Uterine smooth muscle cell (primary cell): Measurements from ENCODE around the gene CPNE5. TPM values are rescaled to one million over a fixed set of nuclear protein-coding genes. Genes with fewer than 3 reads are reported as not detected.

Source experiments
- total RNA-seq: library from RNA; depleted of rRNA; stranded (reverse); fragments of >200 nt; gene quantifications from 2 replicates; pipeline ENCODE4 v1.2.3, GENCODE V29; 2014

Gene CPNE5
- under 0.01 and 0.11 TPM in 2 replicates for total RNA-seq

GRCh38 chr6:36838896-36839748 lies at the start of gene CPNE5:
Gene CPNE5, minus strand, starts transcription at chr6:36839444. Its CDS starts 67 bp downstream, at chr6:36839377.

GRCh38 chr6:36885461-36886401 lies 46.5 kb upstream of the CPNE5 start, which contains the start of gene C6orf89:
Gene C6orf89, plus strand, starts transcription at chr6:36885952. Its CDS starts 13,493 bp downstream, at chr6:36899445.

GRCh38 chr6:36874443-36875249 lies 35.4 kb upstream of the CPNE5 start, which contains the start of gene PPIL1:
Gene PPIL1, minus strand, starts transcription at chr6:36874803. Its CDS starts 31 bp downstream, at chr6:36874772.

GRCh38 chr6:36697481-36697903 lies 141.8 kb downstream of the CPNE5 start, which contains the start of gene RAB44:
Gene RAB44, plus strand, starts transcription at chr6:36697826. Its CDS starts 6,410 bp downstream, at chr6:36704236.

Other genes with a start within 250 kb of the CPNE5 start
- gene SRSF3, start 245.1 kb downstream of the CPNE5 start, total RNA-seq: 176 and 291 TPM in 2 replicates
- gene CDKN1A, start 160.7 kb downstream of the CPNE5 start, total RNA-seq: 113 and 404 TPM in 2 replicates
- gene RAB44, start 141.6 kb downstream of the CPNE5 start, total RNA-seq: under 0.01 TPM in 1 of 2 replicates, not detected in the other
- 27.4 and 34.7 TPM in 2 replicates for gene PPIL1, start 35.4 kb upstream of the CPNE5 start, total RNA-seq
- gene C6orf89, start 46.5 kb upstream of the CPNE5 start, total RNA-seq: 37.5 and 47.1 TPM in 2 replicates
- gene PI16, start 115.3 kb upstream of the CPNE5 start, total RNA-seq: 0.11 and 0.75 TPM in 2 replicates
- 238 and 316 TPM in 2 replicates for gene MTCH1, start 146.8 kb upstream of the CPNE5 start, total RNA-seq
- not detected in 2 replicates for gene FGD2, start 166.2 kb upstream of the CPNE5 start, total RNA-seq